WERI-Rb-1 (cell line): ENCODE measurements around the gene OR56A5.

Source experiments
- DNase-seq: peaks from one replicate; pipeline ENCODE4 v3.0.0-alpha.2; 2020
- H3K27ac ChIP-seq: fragments of 250-450 bp; sonication (Bioruptor Pico); 2 replicates; pipeline ENCODE4 v1.5.1; 2020; ENCODE audit warnings: mild to moderate bottlenecking, moderate library complexity
- H3K27me3 ChIP-seq: fragments of 250-450 bp; sonication (Bioruptor Pico); 2 replicates; pipeline ENCODE4 v1.5.1; 2021; ENCODE audit warnings: mild to moderate bottlenecking, low read depth, moderate library complexity; ENCODE audit not compliant: insufficient read depth, severe bottlenecking
- H3K36me3 ChIP-seq: fragments of 250-450 bp; sonication (Bioruptor Pico); 2 replicates; pipeline ENCODE4 v1.5.1; 2020; ENCODE audit warnings: mild to moderate bottlenecking, moderate library complexity
- H3K4me3 ChIP-seq: 2 replicates; pipeline ENCODE4 v1.5.1; 2011; ENCODE audit warnings: low read depth, mild to moderate bottlenecking, control low read depth, low read length
- H3K9me3 ChIP-seq: fragments of 250-450 bp; sonication (Bioruptor Pico); 2 replicates; pipeline ENCODE4 v1.5.1; 2021; ENCODE audit warnings: mild to moderate bottlenecking, moderate library complexity; ENCODE audit not compliant: severe bottlenecking
- CTCF ChIP-seq: IDR thresholded peaks from 2 replicates; pipeline ENCODE4 v1.5.1; 2011; ENCODE audit warnings: low read depth, mild to moderate bottlenecking, control low read depth, inconsistent platforms, low read length

Gene OR56A5

DNA sequence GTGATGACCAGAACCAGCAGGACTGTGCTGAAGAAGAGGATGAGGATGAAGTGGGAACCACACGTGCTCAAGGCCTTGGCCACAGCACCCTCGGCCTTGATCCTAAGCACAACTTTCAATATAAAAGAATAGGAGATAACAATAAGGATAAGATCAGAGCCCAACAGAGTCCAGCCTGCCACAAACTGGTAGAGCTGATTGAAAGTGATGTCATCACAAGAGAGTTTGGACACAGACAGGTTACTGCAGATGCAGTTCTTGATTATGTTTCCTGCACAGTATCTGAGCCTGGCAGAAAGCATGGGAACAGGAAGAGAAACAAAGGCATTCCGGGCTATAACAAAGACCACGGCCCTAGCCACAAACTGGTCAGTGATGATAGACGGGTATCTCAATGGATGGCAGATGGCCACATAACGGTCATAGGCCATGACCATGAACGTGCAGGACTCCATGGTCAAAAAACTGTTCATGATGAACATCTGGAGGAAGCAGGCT lies 34.0 kb upstream of the OR56A5 start:
- Histone ChIP-seq H3K9me3 (peaks cover 2% of the 10 kb centered on the region), H3K4me3 (no peak overlapping the region), H3K27me3 (peaks cover 54% of the 10 kb centered on the region), H3K36me3 (no peaks in the 10 kb centered on the region), H3K27ac (no peak overlapping the region)
- DNase-seq = no peak
- TF ChIP-seq CTCF = no peak

DNA sequence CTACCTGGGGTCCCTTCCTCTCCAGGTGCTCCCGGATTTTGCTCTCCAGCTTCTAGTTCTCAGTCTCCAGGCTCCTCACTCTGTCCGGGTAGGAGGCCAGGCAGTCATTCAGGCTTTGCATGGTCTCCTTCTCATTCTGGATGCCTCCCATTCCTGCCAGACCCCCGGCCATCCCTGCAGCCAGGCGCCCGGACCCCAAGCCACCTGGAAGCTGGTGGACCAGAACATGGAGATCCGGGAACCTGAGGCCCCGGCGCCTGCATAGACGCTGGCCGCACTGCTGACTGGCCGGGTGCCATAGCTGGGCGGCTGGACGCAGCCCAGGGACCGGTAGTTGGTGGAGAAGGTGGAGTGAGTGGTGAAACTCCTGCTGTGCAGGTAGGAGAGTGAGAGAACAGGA lies 26.5 kb upstream of the OR56A5 start:
- no peaks in the 10 kb centered on the region for H3K36me3 ChIP-seq
- no peak for DNase-seq
- no peak overlapping the region for H3K27ac ChIP-seq
- no peak overlapping the region for H3K4me3 ChIP-seq
- H3K27me3 ChIP-seq = peaks cover 52% of the 10 kb centered on the region
- no peaks in the 10 kb centered on the region for H3K9me3 ChIP-seq
- TF ChIP-seq CTCF = no peak

DNA sequence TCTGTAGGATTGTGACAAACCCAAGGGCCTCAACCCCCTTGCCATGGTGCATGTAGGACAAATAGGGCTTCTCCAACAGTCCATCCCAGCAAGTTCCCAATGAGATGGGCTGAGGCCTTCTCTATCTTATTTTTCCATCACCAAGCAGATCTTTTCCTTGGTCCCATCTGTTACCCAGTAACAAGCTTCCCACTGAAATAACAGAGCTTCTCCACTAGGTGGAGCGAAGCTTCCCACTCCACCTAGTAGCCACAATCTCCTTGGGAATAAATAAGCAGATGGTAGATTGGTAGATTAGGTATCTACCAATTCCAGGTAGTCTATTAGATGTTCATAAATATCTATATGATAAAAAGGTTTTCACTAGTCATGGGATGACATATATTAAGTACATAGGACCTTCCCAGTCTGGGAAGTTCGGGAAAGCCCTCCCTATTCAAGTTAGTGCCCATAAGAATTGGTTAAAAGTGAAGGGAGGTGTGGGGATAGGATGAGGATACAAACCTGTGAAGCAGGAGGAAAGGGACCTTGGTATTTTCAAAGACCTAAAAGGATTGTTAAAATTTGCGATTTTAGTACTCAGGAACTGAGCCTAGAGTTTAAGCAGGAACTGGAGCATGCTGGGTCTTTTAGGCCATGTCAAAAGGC lies 24.4 kb upstream of the OR56A5 start:
- no peaks in the 10 kb centered on the region for H3K9me3 ChIP-seq
- H3K27me3 ChIP-seq = peaks cover 59% of the 10 kb centered on the region
- TF ChIP-seq CTCF = peak; percentile 49
- H3K4me3 ChIP-seq = no peak overlapping the region
- H3K27ac ChIP-seq = no peak overlapping the region
- no peaks in the 10 kb centered on the region for H3K36me3 ChIP-seq
- DNase-seq = no peak

DNA sequence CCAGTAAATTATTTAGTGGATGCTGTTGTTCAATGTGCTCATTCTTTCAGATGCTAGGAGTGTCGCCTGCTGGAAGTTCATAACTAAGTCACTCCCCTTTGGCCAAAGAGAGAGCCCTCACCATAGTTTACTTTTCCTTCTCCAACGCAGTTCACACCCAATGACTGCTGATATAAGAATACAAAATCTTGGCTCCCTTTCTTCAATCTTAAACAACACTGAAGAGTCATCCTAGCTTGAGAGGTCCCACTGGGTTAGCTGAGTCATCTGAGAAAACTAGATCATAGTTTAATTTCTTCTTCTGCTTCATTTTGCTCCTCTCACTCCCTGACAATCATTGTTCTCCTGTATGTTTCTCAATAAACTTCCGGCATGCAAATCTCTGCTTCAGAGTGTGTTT lies 23.9 kb upstream of the OR56A5 start:
- Histone ChIP-seq H3K27ac (no peak overlapping the region), H3K4me3 (no peak overlapping the region), H3K27me3 (peaks cover 62% of the 10 kb centered on the region), H3K9me3 (no peaks in the 10 kb centered on the region), H3K36me3 (no peaks in the 10 kb centered on the region)
- DNase-seq = no peak
- no peak for TF ChIP-seq CTCF

DNA sequence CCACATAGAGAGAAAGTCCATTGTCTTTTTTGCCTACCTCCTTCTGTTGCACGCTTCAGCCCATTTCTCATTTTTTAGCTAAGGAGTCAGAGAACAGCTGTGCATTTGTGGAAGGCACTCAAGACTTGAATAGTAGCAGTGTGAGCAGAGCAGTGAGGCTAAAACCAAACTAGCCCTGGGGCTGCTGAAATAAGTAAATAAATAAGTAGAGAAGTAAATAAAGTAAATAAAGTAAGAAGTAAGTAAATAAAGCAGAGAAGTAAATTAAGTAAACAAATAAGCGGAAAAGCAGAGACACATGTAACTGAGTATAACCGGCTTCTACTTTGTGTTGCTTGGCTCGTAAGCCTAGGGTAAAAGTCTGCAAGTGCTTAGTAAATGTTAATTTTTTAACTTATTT lies 20.9 kb upstream of the OR56A5 start:
- peaks cover 65% of the 10 kb centered on the region for H3K27me3 ChIP-seq
- no peak overlapping the region for H3K27ac ChIP-seq
- H3K4me3 ChIP-seq = no peak overlapping the region
- no peaks in the 10 kb centered on the region for H3K36me3 ChIP-seq
- TF ChIP-seq CTCF = no peak
- no peaks in the 10 kb centered on the region for H3K9me3 ChIP-seq
- DNase-seq = no peak

DNA sequence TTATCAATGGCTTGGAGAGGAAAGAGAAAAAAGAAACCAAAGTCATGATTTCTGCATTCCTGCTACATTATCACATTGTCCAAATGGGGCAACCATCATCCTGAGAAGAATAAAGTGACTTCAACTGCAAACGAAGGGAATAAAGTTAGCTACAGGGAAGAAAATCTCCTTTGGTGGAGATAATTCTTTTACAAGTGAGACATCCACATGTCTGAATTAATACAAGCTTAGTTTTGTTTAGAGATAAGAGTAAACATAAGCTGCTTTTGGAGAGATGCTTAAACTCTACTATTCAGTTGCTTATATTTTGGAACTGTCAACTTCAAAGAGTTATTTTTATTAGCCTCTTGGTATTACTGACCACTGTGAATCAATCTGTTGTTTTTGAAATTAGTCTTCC lies 18.6 kb upstream of the OR56A5 start, which contains the start of gene OR52L1:
TSS of gene OR52L1 (minus strand) at position 101 of the 400 bp plus-strand sequence. CDS start at position 46, 55 bp downstream.
- Histone ChIP-seq H3K27me3 (peaks cover 61% of the 10 kb centered on the region), H3K36me3 (no peaks in the 10 kb centered on the region), H3K9me3 (no peaks in the 10 kb centered on the region), H3K4me3 (no peak within 1 kb of the TSS), H3K27ac (no peak within 1 kb of the TSS)
- TF ChIP-seq CTCF = no peak
- DNase-seq = no peak
